GM18498 (cell line): ENCODE measurements around the gene ADCY5.

Experiments
- ATAC-seq: cut with Tn5 transposase; IDR thresholded peaks from one replicate; pipeline ENCODE4 v1.9.1; 2021; ENCODE audit warnings: mild to moderate bottlenecking, moderate library complexity; ENCODE audit not compliant: unreplicated experiment

ADCY5 gene

DNA sequence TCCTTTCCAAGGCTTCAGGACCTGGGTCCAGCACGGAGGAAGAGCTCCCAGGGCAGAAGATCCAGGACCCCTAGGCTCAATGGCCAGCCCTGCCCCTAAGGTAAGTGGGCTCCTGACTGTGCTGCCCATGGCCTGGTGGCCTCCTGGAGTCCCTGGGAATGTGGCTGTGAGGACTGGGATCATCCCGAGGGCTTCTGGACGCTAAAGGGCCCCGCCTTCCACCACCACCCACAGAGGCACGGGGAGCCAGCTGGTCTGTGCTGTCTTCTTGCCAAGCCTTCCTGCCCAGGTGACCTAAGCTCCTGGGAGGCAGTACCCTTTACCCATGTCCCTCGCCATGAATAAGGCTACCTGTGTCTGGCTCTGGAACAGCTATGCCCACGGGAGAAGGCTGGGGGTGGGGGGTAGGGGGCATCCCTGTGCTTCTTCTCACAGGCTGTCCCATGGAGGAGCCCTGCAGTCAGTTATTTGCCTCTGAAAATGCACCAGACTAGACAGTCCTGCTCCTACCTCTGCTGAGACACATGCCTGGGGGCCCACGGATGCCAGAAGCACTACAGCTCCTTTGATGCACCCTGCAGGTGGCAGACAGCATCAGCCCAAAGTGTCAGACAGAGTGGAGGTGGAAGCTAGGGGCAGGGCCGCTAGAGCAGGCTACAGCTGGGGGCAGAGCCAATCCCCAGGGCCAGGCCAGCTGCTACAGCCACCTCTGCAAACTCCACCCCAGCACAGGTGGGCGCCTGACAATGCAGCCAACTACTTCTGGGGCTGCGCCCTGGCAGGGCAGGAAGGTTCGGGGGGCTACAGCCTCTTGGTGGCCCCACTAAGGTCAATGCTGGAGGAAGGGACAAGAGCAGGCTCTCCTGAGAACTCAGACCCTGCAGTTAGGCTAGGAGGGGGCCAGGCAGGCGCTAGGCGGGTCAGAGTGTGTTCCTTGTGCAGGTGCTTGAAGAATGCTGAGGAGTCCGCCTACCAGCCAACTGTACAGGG lies 156.3 kb downstream of the ADCY5 start:
- ATAC-seq = no peak

DNA sequence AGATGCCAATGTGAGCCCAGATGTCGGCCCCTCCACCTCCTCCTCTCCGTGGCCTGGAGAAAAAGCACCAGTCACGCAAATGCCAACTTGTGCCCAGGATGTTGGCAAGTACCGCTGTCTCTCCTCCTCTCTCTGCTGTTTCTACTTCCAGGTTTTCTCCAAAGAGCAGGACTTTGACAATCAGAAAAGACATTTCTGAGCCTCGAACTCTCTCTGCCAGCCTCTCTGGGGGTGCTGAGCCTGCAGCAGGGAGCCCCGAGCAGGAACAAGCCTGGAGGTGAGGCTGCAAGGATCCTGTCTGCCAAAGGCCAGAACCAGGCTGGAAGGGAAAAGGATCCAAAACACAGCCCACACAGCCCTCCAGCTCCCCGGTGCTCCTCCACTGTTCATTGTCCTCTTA lies 157.5 kb downstream of the ADCY5 start:
- ATAC-seq = no peak

DNA sequence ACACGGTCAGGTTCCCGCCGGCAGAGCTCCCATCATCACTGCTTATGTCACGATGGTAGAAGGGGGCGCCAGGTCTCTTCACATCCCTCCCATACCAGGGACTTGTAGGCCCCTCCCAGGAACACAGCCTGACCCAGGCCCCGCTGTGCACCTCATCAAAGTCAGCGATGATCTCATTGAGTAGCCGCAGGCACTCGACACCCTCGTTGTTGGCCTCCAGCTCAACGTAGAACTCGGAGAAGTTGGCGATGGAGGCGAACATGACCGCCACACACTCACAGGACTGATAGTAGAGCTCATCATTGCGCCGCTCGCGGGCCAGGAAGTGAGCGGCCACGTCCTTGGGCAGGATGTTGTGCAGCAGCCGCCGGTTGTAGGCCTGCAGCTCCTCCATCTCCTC lies 157.9 kb downstream of the ADCY5 start:
- no peak for ATAC-seq

DNA sequence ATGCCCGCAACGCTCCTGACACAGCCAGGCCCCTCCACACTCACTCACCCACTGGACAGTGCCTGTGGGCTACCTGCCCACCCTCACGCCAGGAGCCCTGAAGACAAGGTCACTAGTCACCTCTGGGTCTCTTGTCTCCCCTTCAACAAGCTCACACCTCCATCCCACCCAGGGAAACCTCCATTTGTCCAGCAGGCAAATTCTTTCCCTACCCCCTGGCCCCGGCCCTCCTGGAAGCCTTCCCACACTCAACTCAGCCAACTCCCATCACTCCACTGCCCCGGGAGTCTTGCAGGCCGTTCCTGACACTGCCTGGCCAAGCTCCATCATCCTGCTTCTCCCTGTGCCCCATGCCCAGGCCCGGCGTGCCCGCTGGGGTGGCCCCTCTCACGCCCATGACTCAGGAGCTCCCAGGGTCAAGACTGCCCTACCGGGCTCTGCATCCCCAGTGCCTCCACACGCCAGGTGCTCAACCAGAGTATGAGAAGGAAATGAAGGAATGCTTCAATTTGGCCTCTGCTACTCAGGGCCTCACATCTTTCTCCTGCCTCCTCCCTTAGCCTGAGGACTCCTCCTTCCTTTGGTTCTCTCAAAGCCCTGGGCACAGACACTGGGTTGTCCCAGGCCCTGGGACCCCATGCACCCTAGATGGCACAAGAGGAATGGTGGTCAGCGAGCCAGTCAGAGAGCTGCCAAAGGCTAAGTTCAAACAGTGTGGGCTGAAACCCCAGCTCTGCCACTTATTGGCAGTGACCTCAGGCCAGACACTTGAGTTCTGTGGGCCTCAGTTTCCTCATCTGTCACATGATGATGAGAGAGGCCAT lies 158.6 kb downstream of the ADCY5 start:
- no peak for ATAC-seq

DNA sequence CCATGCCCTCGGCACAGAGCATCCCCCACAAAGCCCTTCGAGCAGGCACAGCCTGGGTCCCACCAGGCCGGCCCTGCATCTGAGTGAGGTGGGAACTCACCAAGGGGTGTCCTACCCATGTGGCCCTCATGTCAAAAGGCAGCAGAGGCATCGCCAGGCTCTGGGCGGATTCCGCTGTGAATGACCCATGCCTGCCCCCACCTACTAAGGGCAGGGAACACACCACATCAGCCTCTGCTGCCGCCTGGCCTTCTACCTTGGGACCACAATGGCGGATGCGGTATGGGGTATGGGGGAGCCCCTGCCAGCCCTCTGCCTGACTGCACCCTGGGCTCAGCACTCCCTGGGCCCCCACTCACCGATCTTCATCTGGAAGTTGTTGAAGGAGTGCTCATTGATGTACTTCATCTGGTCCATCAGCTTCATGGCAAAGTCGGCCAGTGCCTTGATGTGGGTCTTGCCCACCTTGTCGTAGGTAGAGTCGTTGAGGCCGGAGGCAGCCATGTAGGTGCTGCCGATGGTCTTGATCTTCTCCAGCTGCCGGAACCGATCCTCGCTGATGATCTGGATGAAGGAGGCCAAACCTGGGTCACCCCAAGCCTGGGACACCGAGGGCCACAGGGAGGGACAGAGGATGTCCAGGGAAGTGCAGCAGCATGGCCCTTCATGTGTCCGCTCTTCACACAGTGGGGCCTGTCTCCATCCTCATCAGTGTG lies 159.3 kb downstream of the ADCY5 start:
- ATAC-seq = no peak

DNA sequence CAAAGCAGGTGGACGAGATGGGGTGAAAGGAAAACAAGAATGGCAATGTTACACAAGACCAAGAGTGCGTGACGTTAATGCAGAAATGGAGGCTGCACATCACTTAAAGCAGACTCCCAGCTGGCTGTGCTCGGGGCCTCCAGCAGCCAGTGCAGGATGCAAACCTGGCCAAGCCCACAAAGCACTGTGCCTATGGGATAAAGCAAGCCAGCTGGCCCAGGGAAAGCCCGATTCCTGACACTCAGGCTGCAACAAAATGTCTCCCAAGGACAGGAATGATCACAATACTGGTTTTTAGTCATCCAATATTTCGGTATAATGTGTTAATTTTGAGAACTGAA lies 161.0 kb downstream of the ADCY5 start:
- no peak for ATAC-seq

DNA sequence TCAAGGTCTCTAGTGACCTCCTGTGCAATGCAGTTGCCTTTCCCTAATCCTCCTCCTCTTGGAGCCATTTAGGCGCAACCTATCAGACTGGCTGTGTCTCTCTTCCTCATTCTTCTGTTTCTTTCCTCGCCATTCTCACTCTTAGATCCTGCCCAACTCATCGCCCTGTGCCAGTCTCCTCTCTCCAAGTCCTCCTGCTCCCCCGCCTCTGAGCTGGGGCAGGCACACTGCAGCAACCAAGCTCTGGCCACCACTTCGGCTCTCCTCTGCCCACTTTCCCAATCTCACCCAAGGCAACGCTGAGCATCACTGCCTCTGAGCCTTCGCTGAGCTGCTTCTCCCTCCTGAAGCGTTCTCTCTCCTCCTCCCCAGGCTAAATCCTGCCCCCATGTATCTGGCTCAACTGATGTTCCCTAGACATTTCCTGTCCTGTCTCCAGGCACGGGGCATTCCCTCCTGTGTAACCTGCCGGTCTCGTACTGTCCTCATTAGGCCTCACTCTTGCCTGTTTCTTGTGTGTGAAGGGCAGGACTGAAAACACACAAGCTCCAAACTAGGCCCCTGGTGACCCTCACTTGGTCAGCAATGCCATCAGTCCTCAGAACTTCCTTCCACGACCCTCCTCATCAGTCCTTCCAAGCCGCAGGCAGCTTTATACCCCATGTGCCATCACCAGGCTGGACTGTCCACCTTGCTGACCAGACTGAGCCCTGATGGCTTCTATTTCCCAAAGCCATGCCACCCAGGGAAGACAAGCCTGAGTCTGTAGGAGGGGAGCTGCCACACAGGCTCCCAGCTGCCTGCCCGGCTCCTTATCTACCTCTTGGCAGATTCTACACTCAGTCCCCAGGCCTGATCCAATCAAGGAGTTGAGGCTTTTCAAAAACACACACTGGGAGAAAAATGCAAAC lies 161.6 kb downstream of the ADCY5 start:
- no peak for ATAC-seq

DNA sequence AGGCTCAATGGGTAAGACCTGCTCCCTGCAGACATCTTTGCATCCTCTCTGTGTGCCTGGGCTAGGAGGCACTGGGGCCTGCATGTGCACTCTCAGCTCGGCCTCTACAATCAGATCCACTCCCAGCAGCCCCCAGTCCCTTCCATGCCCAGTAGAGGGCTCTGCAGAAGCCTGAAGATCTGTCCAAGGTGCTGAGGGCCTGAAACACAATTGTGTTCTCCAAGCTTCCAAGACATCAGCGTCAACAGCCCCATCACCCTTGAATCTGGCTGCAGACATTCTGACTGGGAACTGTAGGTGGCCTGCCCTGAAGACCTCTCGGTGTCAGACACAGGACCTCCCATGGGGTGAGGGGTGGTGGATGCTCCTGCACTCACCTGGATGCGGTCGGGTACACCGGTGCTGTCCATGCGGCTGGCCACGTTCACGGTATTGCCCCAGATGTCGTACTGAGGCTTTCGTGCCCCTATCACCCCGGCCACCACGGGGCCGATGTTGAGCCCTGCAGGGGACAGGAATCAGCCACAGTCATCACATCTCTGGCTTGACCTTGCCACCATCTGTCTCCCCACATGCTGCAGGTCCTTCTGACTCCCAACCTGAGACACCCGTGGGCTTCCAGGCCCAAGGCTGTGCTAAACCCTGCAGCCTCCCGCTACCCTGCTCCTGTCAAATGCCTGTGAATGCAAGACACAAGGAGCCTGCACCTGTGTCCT lies 162.4 kb downstream of the ADCY5 start:
- ATAC-seq = no peak

DNA sequence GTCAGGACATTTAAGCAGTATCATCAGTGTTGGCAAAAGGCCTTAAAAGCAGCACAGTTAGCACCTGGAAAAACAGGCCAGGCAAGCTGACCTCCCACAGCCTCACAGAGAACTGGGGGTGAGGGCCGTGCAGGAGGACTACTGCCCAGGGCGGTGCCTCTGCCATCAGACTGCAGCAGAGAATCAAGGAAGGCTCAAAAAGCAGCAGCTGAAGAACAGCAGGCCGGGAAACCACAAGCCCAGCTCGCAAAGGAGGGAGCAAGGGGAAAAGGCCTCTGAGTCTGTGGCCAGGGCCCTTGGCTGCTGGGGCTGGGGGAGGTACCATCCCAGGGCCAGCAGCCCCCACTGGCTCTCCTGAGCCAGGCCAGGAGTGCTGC lies 163.0 kb downstream of the ADCY5 start:
- no peak for ATAC-seq

DNA sequence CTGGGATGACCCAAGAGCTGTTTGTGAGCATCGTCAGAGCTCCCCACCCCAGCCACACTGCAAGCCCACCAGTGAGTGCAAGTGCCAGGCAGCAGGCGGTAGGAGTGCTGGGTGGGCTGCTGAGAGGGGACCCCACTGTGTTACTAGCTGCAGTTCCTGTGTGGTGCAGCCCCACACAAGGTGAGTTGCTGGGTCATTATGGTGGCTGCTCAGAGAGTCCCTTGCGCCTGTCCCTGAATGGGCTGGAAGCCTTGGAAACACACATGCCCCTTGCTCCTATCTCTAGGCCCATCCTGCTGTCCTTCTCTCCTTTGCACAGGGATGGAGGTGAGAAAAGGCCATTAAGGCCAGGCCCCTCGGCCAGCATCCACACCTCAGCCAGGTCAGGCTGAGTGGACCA lies 163.4 kb downstream of the ADCY5 start:
- ATAC-seq = no peak

DNA sequence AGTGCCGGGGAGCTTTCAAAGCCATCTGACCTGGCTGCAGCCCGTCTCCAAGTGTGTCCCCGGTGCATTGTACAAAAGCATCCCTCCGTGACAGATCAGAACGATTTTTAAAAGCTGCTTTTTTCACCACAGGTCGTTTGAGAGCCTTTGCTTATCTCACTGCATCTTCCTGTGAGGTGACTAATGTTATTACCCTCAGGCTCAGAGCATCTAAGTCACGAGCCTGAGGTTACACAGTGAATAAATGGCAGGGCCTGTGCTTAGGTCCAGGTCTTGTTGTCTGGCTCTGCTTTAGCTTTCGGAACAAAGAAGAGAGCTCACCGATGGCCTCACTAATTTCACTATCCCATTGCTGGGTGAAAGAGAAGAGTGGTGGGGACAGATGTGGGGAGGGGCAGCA lies 163.8 kb downstream of the ADCY5 start:
- ATAC-seq = no peak

DNA sequence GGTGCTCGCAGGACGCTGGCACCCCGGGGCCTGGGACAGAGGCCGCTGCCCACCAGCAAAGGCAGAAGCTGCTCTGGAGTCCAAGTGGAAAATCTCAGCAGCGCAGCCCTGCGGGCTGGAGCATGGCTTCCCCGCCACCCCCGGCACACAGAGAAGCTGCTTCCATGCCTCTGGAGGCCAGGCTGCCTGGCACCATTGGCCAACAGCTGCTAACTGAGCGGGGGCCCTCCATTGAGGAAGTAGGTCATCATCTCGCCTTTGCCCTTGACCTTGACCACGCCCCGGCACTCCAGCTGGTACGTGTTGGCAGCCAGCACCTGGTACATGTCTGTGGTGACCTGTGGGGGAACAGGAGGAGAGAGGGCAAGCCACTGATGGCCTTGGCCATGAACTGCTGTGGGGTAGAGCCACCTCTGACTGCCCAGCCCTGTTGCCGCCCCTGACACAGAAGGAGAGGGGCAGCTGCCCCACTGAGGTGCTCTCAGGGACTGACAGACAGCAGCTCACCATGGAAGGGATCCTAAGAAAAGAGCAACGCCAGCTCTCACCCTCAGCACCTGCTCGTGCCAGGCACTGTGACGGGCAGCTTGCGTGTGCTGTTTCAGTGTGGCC lies 164.4 kb downstream of the ADCY5 start:
- ATAC-seq = no peak

DNA sequence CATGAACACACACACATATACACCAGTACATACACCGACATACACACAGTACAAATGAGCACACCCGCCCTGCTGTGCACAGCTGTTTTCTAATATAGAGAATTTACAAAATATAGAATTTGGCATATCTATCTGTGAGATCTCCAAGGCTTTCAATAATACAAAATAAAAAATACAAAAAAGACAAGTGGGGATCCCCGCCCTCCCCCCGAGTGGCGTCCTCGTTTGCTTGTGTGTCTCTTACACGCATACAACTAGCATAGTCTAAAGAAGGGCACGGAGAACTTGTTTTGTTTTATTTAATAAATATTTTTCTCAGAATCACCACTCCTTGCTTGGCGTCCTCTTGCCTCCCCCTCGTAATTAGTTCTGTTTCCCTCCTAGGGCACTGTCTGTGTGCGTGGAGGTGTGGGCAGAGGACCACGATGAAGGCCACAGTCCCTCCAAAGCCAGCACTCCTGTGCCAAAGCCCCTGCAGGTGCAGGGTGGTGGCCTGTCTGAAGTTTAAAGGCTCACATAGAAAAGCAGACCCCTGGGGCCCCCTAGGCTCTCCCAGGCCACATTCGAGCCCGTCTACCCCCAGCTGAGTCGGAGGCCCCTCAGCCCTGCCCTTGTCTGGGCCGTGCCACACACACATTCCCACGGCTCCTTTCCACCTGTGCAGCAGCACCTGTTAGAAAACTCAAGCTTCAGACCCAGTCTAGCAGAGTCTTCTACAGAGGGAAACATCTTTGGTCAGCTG lies 165.1 kb downstream of the ADCY5 start:
- no peak for ATAC-seq

DNA sequence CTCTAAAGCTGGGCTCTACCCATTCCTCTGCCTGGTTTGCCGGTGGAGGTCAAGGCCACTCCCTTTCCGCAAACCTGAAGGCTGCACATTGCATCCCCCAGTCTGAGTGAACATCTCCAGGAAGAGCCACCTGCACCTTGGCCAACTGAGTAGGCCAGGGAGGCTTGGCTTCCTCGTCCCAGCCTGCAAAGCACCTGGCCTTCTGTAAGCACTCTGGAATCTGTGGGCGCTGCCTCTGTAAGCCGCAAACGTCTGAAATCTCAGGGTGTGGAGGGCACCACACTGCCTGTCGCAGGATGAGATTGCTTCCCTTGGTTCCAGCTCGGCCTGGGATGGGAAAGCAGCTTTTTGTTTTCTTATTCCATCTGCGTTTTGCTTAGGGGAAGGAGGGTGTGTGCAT lies 165.8 kb downstream of the ADCY5 start:
- no peak for ATAC-seq

DNA sequence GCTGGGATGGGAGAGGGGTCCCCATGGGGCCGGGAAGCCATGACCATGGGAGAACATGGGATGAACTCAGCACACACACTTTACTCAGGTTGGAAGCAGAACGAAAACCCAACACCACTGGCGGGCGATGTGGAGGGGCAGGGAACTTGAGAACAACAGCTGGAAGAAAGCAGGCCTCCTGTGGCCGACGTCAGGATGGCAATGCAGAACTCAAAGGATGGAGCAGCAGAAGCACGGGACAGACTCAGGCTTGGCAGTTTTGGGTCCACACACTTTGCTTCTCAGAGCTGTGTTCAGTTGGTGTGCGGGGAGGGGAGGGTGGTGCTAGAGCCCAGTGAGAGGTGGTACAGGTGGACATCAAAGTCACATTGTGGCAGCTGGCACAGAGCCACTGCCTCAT lies 166.4 kb downstream of the ADCY5 start:
- no peak for ATAC-seq

DNA sequence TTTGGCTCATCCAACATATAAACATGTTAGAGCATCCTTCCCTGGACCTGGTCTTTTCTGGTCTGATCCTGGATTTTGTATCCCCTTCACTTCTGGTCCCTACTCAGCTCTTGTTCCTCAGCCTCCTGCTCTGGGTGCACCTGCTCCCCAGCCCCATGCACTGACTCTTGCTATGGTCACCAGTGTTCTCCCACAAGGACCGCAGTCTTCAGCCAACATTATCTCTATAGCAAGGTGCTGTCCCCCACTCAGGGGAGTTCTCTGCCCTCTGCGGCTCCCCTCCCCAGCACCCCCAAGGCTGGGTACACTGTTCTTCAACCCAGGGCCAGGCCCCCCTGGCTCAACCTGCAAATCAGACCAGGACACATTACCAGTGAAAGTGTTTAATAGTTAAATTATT lies 167.0 kb downstream of the ADCY5 start:
- no peak for ATAC-seq

DNA sequence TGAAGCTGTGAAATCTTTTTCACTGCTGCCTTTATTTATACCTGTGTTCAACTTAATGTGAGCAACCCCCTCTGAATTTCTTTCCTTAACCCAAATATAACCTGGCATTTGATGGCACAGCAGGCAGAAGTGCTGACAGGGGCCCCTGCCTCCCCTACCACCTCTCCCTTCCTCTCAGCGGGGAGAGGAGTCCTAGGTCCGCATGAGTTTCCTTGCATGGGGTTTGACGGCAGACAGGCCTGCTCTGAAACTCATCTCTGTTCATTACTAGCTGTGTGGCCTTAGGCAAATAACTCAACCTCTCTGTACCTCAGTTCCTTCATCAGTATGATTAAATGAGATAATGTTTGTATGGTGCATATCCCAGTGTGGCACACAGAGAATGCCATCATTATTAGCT lies 167.5 kb downstream of the ADCY5 start:
- no peak for ATAC-seq

DNA sequence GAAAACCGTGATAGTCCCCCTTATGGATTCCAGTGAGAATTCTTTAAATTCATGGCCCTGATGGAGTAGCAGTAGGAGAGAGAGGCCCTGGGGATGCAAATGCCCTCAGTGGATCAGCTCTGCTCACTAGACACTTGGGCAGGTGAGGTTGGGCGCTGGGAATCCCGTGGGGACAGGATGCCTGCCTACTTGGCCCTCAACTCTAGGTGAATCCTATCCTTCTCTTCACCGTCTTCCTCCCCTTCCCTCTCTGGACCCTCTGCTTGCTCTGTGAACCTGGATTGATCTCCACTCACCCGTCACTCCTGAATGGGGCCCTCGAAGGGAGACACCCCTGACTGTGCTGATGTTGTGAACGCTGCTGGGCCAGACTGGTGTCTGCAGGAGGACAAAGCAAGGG lies 169.8 kb downstream of the ADCY5 start:
- no peak for ATAC-seq

DNA sequence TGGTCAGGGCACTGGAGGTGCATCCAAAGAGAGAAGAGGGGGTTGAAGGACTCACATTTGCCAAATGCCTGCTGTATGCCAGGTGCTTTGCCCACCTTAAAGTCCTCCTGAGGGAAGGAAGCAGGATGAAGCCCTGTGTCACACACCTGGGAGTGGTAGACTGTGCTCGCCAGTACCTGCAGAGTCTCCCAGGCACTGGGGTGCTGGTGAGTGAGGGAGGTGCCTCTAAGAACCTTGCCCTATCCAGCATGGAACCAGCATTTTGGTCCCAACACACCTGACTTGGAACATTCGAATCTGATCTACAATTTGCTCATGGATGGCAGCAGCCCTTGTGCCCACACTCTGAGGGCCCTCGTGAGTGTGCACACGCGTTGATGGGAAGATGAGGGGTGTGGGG lies 170.4 kb downstream of the ADCY5 start:
- ATAC-seq = no peak
